SJSA1 (cell line): ENCODE data around the gene KRTAP10-5. TPM values are rescaled to one million over a fixed set of nuclear protein-coding genes. Genes with fewer than 3 reads are reported as not detected.
"Not testable (repeated sequence)": the region's sequence is repeated elsewhere in the genome, so short reads cannot be mapped to it uniquely, and the experiment has no call there.

Experiments
- DNase-seq, 2 experiments: peaks; one replicate each; pipeline ENCODE4 v3.0.0-alpha.2; 2015 to 2020; ENCODE audit warnings: low spot score in 2 of 2, low read depth in 1 of 2
- H3K27ac ChIP-seq: fragments of 250-450 bp; sonication (Bioruptor Pico); 2 replicates; pipeline ENCODE4 v1.5.1; 2020; ENCODE audit warnings: mild to moderate bottlenecking, moderate library complexity
- H3K27me3 ChIP-seq: fragments of 250-450 bp; sonication (Bioruptor Pico); replicated peaks from 2 replicates; pipeline ENCODE4 v1.5.1; 2020; ENCODE audit warnings: mild to moderate bottlenecking, moderate library complexity
- H3K36me3 ChIP-seq: fragments of 250-450 bp; sonication (Bioruptor Pico); 2 replicates; pipeline ENCODE4 v1.5.1; 2020; ENCODE audit warnings: mild to moderate bottlenecking
- H3K4me1 ChIP-seq: fragments of 250-450 bp; sonication (Bioruptor Pico); replicated peaks from 2 replicates; pipeline ENCODE4 v1.6.1; 2021; ENCODE audit warnings: mild to moderate bottlenecking
- H3K4me3 ChIP-seq: fragments of 250-450 bp; sonication (Bioruptor Pico); 2 replicates; pipeline ENCODE4 v1.5.1; 2020; ENCODE audit warnings: mild to moderate bottlenecking
- H3K9me3 ChIP-seq: fragments of 250-450 bp; sonication (Bioruptor Pico); replicated peaks from 2 replicates; pipeline ENCODE4 v1.5.1; 2020; ENCODE audit warnings: mild to moderate bottlenecking
- total RNA-seq: library from RNA; depleted of rRNA; stranded (reverse); fragments of >200 nt; shearing (Covaris generic); gene quantifications from 2 replicates; pipeline ENCODE4 v1.2.3, GENCODE V29; 2014

Gene KRTAP10-5
- total RNA-seq, 1 experiment from 2014 or later, result not detected

GRCh38 chr21:44579056-44579832 is 1.2 kb downstream of the KRTAP10-5 start:
- Histone ChIP-seq H3K4me3 (no peak overlapping the region), H3K36me3 (no peaks in the 10 kb centered on the region), H3K27me3 (0 out of 2 replicates have a peak, but pooled peaks cover under 1% of the 10 kb centered on the region), H3K27ac (no peak overlapping the region), H3K9me3 (no peaks in the 10 kb centered on the region; the same call in 1 of the 2 replicates), H3K4me1 (no peaks in the 10 kb centered on the region)
- no peak for DNase-seq

- no peaks in the 10 kb centered on the region; the same call in 1 of the 2 replicates for H3K9me3 ChIP-seq
- no peak for DNase-seq
These were observed 1.9 kb downstream of the KRTAP10-5 start for GRCh38 chr21:44578371-44579055.

GRCh38 chr21:44576025-44576420 is 4.4 kb downstream of the KRTAP10-5 start:
- no peaks in the 10 kb centered on the region for H3K27me3 ChIP-seq
- H3K36me3 ChIP-seq, result no peaks in the 10 kb centered on the region
- no peaks in the 10 kb centered on the region for H3K9me3 ChIP-seq
- no peak overlapping the region for H3K27ac ChIP-seq
- no peak overlapping the region for H3K4me3 ChIP-seq
- DNase-seq, result no peak
- no peaks in the 10 kb centered on the region for H3K4me1 ChIP-seq

More at GRCh38 chr21:44578371-44579055, 1.9 kb downstream of the KRTAP10-5 start:
- Histone ChIP-seq H3K27me3 (no peaks in the 10 kb centered on the region), H3K27ac (no peak overlapping the region), H3K4me1 (no peaks in the 10 kb centered on the region), H3K4me3 (no peak overlapping the region), H3K36me3 (no peaks in the 10 kb centered on the region)

GRCh38 chr21:44575307-44576024 is 4.9 kb downstream of the KRTAP10-5 start:
- no peaks in the 10 kb centered on the region for H3K36me3 ChIP-seq
- no peak overlapping the region for H3K27ac ChIP-seq
- DNase-seq, result no peak

GRCh38 chr21:44574457-44575306 is 5.7 kb downstream of the KRTAP10-5 start:
- H3K4me3 ChIP-seq, result no peak overlapping the region
- H3K27ac ChIP-seq, result no peak overlapping the region
- no peaks in the 10 kb centered on the region for H3K9me3 ChIP-seq
- 0 out of 2 replicates have a peak, but pooled peaks cover 2% of the 10 kb centered on the region for H3K27me3 ChIP-seq
- no peaks in the 10 kb centered on the region for H3K36me3 ChIP-seq
- H3K4me1 ChIP-seq, result no peaks in the 10 kb centered on the region
- DNase-seq, result no peak

More at GRCh38 chr21:44575307-44576024, 4.9 kb downstream of the KRTAP10-5 start:
- no peaks in the 10 kb centered on the region for H3K9me3 ChIP-seq
- H3K4me3 ChIP-seq, result no peak overlapping the region
- H3K27me3 ChIP-seq, result 0 out of 2 replicates have a peak, but pooled peaks cover 2% of the 10 kb centered on the region
- no peaks in the 10 kb centered on the region for H3K4me1 ChIP-seq

- H3K4me3 ChIP-seq, DNase-seq, H3K36me3 ChIP-seq, H3K27ac ChIP-seq, H3K4me1 ChIP-seq, H3K27me3 ChIP-seq, H3K9me3 ChIP-seq: not testable (repeated sequence)
These were observed 6.6 kb downstream of the KRTAP10-5 start, which contains the start of gene KRTAP10-4 for GRCh38 chr21:44573630-44574456. Gene KRTAP10-4, plus strand, starts transcription at chr21:44573729. Its CDS starts 30 bp downstream, at chr21:44573759.

GRCh38 chr21:44572959-44573583 is 7.3 kb downstream of the KRTAP10-5 start:
- 0 out of 2 replicates have a peak, but pooled peaks cover 2% of the 10 kb centered on the region for H3K27me3 ChIP-seq
- H3K27ac ChIP-seq, result no peak overlapping the region
- peak in 1 of 2 experiments; percentile 17 for DNase-seq
- H3K4me1 ChIP-seq, result no peaks in the 10 kb centered on the region
- no peak overlapping the region for H3K4me3 ChIP-seq
- H3K36me3 ChIP-seq, result no peaks in the 10 kb centered on the region
- H3K9me3 ChIP-seq, result no peaks in the 10 kb centered on the region

GRCh38 chr21:44571844-44572782 is 8.3 kb downstream of the KRTAP10-5 start:
- no peak for DNase-seq

GRCh38 chr21:44571296-44571695 is 9.1 kb downstream of the KRTAP10-5 start:
- no peak overlapping the region for H3K4me3 ChIP-seq
- DNase-seq, result no peak
- no peak overlapping the region for H3K27ac ChIP-seq
- 0 out of 2 replicates have a peak, but pooled peaks cover 5% of the 10 kb centered on the region for H3K27me3 ChIP-seq
- H3K9me3 ChIP-seq, result no peaks in the 10 kb centered on the region
- no peaks in the 10 kb centered on the region for H3K36me3 ChIP-seq
- no peaks in the 10 kb centered on the region for H3K4me1 ChIP-seq

More at GRCh38 chr21:44571844-44572782, 8.3 kb downstream of the KRTAP10-5 start:
- H3K9me3 ChIP-seq, result no peaks in the 10 kb centered on the region
- no peaks in the 10 kb centered on the region for H3K4me1 ChIP-seq
- H3K27me3 ChIP-seq, result 0 out of 2 replicates have a peak, but pooled peaks cover 2% of the 10 kb centered on the region
- H3K4me3 ChIP-seq, result no peak overlapping the region
- H3K27ac ChIP-seq, result no peak overlapping the region
- no peaks in the 10 kb centered on the region for H3K36me3 ChIP-seq

GRCh38 chr21:44569861-44570517 is 10.4 kb downstream of the KRTAP10-5 start:
- H3K36me3 ChIP-seq, result no peaks in the 10 kb centered on the region
- no peak overlapping the region for H3K27ac ChIP-seq

More at GRCh38 chr21:44569861-44570517, 10.4 kb downstream of the KRTAP10-5 start:
- no peak for DNase-seq
- 0 out of 2 replicates have a peak, but pooled peaks cover 5% of the 10 kb centered on the region for H3K27me3 ChIP-seq
- no peak overlapping the region for H3K4me3 ChIP-seq
- H3K9me3 ChIP-seq, result no peaks in the 10 kb centered on the region
- no peaks in the 10 kb centered on the region for H3K4me1 ChIP-seq
